KMS-11 (cell line): ENCODE results near the gene GINS3.

ENCODE experiments used
- H2AFZ ChIP-seq: fragments of 200-600 bp; sonication (generic); 2 replicates; pipeline ENCODE4 v1.6.1; 2016; ENCODE audit warnings: antibody characterized with exemption, mixed run types, low read depth
- H3K27ac ChIP-seq: fragments of 200-600 bp; sonication (generic); 2 replicates; pipeline ENCODE4 v1.6.1; 2016; ENCODE audit warnings: mild to moderate bottlenecking, mixed run types
- H3K27me3 ChIP-seq: fragments of 200-600 bp; sonication (generic); 2 replicates; pipeline ENCODE4 v1.6.1; 2017; ENCODE audit warnings: mild to moderate bottlenecking, low read depth, mixed run types, moderate library complexity; ENCODE audit not compliant: insufficient read depth
- H3K36me3 ChIP-seq: fragments of 200-600 bp; sonication (generic); 2 replicates; pipeline ENCODE4 v1.6.1; 2017; ENCODE audit warnings: mild to moderate bottlenecking, mixed run types; ENCODE audit not compliant: insufficient read depth
- H3K4me1 ChIP-seq: fragments of 200-600 bp; sonication (generic); 2 replicates; pipeline ENCODE4 v1.6.1; 2016; ENCODE audit warnings: mild to moderate bottlenecking, low read depth, mixed run types; ENCODE audit not compliant: poor library complexity, severe bottlenecking
- H3K4me2 ChIP-seq: fragments of 200-600 bp; sonication (generic); 2 replicates; pipeline ENCODE4 v1.7.0; 2016; ENCODE audit warnings: mild to moderate bottlenecking, mixed run types
- H3K4me3 ChIP-seq: fragments of 200-600 bp; sonication (generic); IDR thresholded peaks from 2 replicates; pipeline ENCODE4 v1.6.1; 2017; ENCODE audit warnings: low read depth, low read length, mixed read lengths; ENCODE audit not compliant: insufficient read depth
- H3K79me2 ChIP-seq: fragments of 200-600 bp; sonication (generic); 2 replicates; pipeline ENCODE4 v1.6.1; 2016; ENCODE audit warnings: low read depth, mixed run types; ENCODE audit not compliant: insufficient read depth
- H3K9ac ChIP-seq: fragments of 200-600 bp; sonication (generic); 2 replicates; pipeline ENCODE4 v1.6.1; 2016; ENCODE audit warnings: mild to moderate bottlenecking, mixed run types
- H4K20me1 ChIP-seq: fragments of 200-600 bp; sonication (generic); 2 replicates; pipeline ENCODE4 v1.6.1; 2016; ENCODE audit warnings: mild to moderate bottlenecking, mixed run types; ENCODE audit not compliant: insufficient read depth
- TF ChIP-seq, protein P1 (sequence below): fragments of 200-600 bp; sonication (generic); conservative IDR thresholded peaks from 2 replicates; pipeline ENCODE4 v1.6.1; 2017; ENCODE audit warnings: low read depth, mild to moderate bottlenecking, antibody characterized with exemption, low read length, moderate library complexity, mixed read lengths

The GINS3 gene

DNA sequence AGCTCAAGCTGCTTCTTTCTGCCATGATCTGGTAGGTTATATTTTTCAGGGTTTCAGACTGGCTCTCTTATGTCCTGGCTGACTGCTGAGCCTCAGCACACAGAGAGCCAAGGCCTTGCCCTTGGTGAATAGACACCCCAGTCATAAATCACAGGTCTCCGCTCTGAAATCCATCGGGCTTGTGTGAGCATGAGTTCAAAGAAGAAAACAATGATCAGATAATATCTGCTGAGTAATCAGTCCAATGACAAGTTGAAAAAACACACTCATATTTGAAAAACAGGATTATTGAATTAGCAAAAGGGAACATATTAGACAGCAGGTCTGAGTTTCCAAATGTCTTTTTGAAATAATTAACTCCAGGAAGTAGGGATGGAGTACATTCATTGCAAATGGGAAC lies 56.6 kb downstream of the GINS3 start:
- Histone ChIP-seq H3K9ac (no peak overlapping the region), H3K27me3 (no peaks in the 10 kb centered on the region), H3K27ac (no peak overlapping the region), H3K79me2 (no peaks in the 10 kb centered on the region), H3K4me3 (no peak overlapping the region), H4K20me1 (no peaks in the 10 kb centered on the region), H2AFZ (no peak overlapping the region), H3K36me3 (no peaks in the 10 kb centered on the region), H3K4me2 (no peak overlapping the region), H3K4me1 (peaks cover 2% of the 10 kb centered on the region)
- TF ChIP-seq, protein P1, sequence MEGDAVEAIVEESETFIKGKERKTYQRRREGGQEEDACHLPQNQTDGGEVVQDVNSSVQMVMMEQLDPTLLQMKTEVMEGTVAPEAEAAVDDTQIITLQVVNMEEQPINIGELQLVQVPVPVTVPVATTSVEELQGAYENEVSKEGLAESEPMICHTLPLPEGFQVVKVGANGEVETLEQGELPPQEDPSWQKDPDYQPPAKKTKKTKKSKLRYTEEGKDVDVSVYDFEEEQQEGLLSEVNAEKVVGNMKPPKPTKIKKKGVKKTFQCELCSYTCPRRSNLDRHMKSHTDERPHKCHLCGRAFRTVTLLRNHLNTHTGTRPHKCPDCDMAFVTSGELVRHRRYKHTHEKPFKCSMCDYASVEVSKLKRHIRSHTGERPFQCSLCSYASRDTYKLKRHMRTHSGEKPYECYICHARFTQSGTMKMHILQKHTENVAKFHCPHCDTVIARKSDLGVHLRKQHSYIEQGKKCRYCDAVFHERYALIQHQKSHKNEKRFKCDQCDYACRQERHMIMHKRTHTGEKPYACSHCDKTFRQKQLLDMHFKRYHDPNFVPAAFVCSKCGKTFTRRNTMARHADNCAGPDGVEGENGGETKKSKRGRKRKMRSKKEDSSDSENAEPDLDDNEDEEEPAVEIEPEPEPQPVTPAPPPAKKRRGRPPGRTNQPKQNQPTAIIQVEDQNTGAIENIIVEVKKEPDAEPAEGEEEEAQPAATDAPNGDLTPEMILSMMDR, result no peak

DNA sequence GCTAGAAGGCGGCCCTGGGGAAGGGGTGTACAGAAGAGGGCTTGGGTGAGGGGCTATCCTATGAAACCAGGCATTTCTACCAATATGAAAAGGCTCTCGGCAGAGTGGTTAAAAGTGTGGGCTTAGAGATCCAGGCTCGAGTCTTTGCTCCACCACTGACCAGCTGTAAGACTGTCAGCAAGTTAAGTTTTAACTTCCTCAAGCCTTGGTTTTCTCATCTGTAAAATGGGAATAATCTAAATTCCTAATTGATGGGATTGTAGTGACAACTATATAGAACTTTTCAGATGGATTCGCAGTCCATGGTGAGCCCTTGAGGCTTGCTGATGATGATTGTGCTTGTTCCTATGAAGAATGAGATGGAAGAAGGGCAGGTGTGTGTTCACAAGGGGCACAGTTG lies 57.0 kb downstream of the GINS3 start:
- Histone ChIP-seq H2AFZ (no peak overlapping the region), H3K27me3 (no peaks in the 10 kb centered on the region), H3K79me2 (no peaks in the 10 kb centered on the region), H3K36me3 (no peaks in the 10 kb centered on the region), H3K9ac (no peak overlapping the region), H3K4me2 (no peak overlapping the region), H3K4me3 (no peak overlapping the region), H3K4me1 (no peaks in the 10 kb centered on the region), H4K20me1 (no peaks in the 10 kb centered on the region), H3K27ac (no peak overlapping the region)
- TF ChIP-seq, protein P1, result no peak

DNA sequence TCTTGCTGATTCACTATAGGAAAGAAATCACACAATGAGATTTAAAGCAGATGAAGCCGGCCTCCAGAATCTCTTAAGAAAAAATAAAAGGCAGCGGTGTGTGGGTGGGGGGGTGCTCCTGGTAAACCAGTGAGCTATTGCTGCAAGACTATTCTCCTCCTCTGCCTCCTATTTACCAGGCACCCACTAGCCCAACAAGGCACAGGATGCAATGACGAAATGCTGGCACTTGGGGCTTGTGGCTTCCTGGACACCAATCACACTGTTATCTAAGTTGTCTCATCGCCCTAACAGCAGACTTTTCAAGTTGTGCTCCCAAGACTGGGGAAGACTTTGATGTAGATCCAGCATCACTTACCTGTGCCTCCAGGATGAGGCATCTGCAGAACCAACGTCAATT lies 57.5 kb downstream of the GINS3 start:
- Histone ChIP-seq H3K27me3 (no peaks in the 10 kb centered on the region), H2AFZ (no peak overlapping the region), H3K4me2 (no peak overlapping the region), H3K27ac (no peak overlapping the region), H3K79me2 (no peaks in the 10 kb centered on the region), H3K36me3 (no peaks in the 10 kb centered on the region), H3K4me3 (no peak overlapping the region), H4K20me1 (no peaks in the 10 kb centered on the region), H3K9ac (no peak overlapping the region), H3K4me1 (no peaks in the 10 kb centered on the region)
- TF ChIP-seq, protein P1, result no peak

GRCh38 chr16:58450590-58450989 lies 58.3 kb downstream of the GINS3 start:
- no peak overlapping the region for H3K4me2 ChIP-seq
- H3K79me2 ChIP-seq, result no peaks in the 10 kb centered on the region
- H3K27ac ChIP-seq, result no peak overlapping the region
- H3K9ac ChIP-seq, result no peak overlapping the region
- H4K20me1 ChIP-seq, result no peaks in the 10 kb centered on the region
- no peak overlapping the region for H2AFZ ChIP-seq
- H3K4me1 ChIP-seq, result no peaks in the 10 kb centered on the region
- H3K36me3 ChIP-seq, result no peaks in the 10 kb centered on the region
- no peaks in the 10 kb centered on the region for H3K27me3 ChIP-seq
- H3K4me3 ChIP-seq, result no peak overlapping the region
- TF ChIP-seq, protein P1, result no peak
